GM19099 (cell line): Measurements from ENCODE around the gene LTBP3.
A peak's percentile ranks its signal among the peaks of the same experiment; 100 is the strongest.

Source experiments
- POLR2A ChIP-seq: IDR thresholded peaks from 3 replicates; pipeline ENCODE4 v1.6.1; 2011; ENCODE audit warnings: low read depth; ENCODE audit not compliant: insufficient read length; ENCODE audit errors: extremely low read depth

Gene LTBP3

GRCh38 chr11:65578134-65578533, 20.0 kb upstream of the LTBP3 start:
- no peak for TF ChIP-seq POLR2A

- TF ChIP-seq POLR2A, result no peak
These were observed 19.6 kb upstream of the LTBP3 start for GRCh38 chr11:65577756-65578109.

DNA sequence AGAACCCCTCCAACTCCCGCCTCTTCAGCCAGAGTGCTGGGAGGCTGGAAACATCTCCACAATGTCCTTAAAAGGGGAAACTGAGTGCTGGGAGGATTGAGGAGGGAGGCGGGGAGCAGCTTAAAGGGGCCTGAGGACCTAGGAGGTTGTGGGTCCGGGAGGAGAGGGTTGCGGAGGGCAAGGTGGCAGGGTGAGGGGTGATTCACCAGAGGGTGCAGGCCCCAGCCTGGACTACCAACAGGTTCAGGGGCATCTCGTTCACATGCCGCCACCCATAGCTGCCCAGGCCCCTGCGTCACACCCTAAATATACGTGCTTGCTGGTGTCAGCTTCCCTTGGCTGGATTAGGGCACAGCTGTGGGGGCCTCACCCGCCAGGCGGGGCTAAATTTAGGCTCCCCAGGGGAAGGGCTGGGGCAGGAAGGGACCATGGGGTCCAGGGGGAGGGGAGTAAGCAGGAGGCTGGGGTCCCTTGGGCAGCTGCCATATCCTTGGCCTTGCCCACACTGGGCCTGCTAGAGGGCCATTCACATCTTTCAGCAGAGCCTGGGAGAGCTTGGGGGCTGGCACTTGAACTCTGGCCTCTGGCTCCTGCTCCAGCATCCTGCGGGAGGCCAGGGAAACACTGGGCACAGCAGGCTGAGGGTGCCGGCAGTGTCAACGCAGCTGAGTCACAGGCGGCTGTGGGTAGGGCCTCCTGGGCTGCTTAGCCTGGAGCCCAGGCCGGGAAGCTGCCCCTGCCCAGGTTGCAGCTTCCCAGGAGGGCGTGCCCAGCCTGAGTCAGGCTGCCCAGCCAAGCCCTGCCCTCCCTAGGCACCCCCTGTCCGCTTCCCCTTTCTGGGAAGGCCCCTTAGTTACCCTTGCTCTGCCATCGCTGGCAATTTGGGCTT, 19.0 kb upstream of the LTBP3 start:
- TF ChIP-seq POLR2A, result no peak

DNA sequence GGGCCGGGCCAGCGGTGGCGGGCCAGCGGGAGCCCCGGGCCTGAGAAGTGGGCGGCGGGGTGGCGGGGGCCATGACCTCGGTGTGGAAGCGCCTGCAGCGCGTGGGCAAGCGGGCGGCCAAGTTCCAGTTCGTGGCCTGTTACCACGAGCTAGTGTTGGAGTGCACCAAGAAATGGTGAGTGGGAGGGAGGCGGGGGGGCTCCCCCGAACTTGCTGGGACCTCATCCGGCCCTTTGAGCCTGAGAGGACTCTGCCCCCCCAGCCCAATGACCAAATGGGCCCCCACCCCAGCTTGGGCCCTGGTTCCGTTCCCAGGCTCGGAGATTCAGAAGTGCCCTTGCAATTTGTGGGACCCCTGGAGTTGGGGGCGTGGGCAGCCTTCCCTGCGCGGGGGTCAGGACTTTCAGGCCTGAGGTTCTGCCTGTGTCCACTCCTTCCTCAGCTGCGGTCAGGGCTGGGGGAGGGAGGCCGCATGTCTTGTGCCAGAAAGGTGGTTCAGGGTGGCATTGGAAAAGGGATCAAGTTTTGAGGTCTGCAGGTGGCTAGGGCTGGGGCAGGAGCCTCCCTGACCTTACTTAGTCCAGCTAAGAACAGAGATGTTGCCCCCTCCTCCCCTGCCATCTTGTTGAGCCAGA, 18.2 kb upstream of the LTBP3 start:
- TF ChIP-seq POLR2A, result no peak

GRCh38 chr11:65575568-65576231, 17.5 kb upstream of the LTBP3 start, which contains the start of gene EHBP1L1:
Gene EHBP1L1 (plus strand): TSS chr11:65576053. CDS start chr11:65576303, 250 bp downstream.
- peak; percentile 1 for TF ChIP-seq POLR2A

- TF ChIP-seq POLR2A, result peak; percentile 11
These were observed 16.8 kb upstream of the LTBP3 start for GRCh38 chr11:65574811-65575567.

GRCh38 chr11:65574109-65574810, 16.1 kb upstream of the LTBP3 start:
- TF ChIP-seq POLR2A, result peak; percentile 15

DNA sequence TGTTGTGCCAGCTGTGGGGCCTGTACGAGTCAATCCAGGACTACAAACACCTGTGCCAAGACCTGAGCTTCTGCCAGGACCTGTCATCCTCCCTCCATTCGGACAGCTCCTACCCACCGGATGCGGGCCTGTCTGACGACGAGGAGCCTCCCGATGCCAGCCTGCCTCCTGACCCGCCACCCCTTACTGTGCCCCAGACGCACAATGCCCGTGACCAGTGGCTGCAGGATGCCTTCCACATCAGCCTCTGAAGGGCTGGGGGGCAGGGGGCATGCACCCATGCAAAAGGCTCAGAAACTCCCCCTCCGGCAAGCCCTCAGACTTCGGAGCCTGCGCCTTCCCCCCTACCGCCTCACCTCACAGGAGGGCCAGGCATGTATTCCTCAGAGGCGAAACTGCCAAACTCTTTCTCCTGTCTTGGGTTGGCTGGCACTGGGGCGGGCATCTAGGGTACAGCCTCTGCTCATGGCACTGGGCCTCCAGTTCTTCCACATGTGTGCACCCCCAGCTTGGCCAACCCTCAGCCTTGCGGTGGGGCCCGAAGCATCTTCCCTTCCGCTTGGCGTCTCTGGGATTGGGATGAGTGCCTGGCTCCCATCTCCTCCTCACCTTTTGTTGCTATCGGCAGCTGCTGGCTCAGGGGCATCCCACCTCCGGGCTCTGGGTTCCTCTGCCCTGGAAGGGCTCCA, 15.4 kb upstream of the LTBP3 start:
- no peak for TF ChIP-seq POLR2A

- TF ChIP-seq POLR2A, result peak; percentile 51
These were observed 14.3 kb upstream of the LTBP3 start, which contains the start of gene FAM89B for GRCh38 chr11:65572356-65573051. Gene FAM89B (plus strand): TSS chr11:65572538. CDS start chr11:65572670, 132 bp downstream.

DNA sequence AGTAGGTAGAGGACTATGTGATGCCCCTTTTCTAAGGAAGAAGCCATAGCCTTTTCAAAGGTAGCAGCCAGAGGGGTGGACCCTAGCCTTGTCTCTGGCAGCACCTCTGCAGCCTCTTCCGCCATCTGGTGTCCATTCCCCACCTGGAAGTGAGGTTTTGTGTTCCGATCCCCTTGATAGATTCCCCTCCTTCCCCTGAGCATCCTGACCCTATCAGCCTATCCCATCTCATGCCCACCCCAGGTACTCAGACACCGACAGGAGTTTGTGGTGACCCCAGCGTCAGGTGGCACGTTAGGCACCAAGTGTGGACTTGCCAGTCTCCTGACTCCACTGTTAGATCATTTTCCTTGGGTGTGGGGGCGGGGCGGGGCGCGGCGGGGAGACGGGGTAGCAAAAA, 13.8 kb upstream of the LTBP3 start:
- no peak for TF ChIP-seq POLR2A

DNA sequence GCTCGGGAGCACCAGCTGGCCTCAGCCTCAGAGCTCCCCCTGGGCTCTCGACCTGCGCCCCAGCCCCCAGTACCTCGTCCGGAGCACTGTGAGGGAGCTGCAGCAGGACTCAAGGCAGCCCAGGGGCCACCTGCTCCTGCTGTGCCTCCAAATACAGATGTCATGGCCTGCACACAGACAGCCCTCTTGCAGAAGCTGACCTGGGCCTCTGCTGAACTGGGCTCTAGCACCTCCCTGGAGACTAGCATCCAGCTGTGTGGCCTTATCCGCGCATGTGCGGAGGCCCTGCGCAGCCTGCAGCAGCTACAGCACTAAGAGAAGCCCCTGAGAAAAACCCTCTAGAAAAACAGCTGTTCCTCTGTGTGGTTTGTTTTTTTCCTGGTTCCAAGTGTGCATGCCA, 13.3 kb upstream of the LTBP3 start:
- TF ChIP-seq POLR2A, result no peak

DNA sequence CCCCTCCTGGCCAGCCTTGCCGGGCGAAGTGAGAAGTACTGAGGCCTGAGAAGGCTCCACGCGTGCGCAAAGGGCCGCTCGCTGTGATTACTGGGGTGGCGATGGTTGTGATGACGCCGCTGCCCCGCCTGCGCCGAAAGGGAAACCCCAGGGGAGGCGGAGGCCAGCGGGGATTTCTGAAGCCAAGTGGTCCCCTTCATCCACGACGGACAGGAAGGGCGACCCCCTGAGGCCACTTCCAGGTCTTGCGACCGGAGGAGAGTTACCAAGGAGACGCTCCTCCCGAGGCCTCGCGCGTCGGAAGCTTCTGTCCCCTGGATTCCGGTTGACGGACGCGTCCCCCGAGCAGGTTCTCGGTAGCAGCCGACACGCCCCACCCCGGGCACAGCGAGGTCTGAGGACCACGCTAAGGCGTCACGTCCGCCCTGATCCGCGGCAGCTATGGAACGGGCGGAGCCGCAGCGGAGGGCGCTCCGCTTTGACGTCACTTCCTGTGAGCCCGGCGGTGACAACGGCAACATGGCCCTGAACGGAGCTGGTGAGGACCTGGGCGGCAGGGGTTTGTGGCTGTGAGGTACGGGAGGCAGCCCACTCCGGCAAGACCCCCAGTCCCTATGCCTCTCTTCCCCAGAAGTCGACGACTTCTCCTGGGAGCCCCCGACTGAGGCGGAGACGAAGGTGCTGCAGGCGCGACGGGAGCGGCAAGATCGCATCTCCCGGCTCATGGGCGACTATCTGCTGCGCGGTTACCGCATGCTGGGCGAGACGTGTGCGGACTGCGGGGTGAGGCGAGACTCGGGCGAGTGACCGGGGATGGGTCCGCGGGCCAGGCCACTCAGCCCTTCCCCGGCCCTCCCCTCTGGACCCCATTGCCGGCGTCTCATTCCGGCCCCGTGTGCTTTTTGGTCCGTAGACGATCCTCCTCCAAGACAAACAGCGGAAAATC, 12.1 kb upstream of the LTBP3 start, which contains the start of gene ZNRD2:
Gene ZNRD2, plus strand, starts transcription at position 505 of the 946 bp plus-strand sequence. Its CDS starts 15 bp downstream, at position 520.
- peak; percentile 75 for TF ChIP-seq POLR2A
